GM12865 (cell line): ENCODE data around the gene CYB5RL.

Experiments used
- DNase-seq: peaks from one replicate; pipeline ENCODE4 v3.0.0; 2010; ENCODE audit warnings: low read depth
- H3K4me3 ChIP-seq: 2 replicates; pipeline ENCODE4 v1.5.1; 2011; ENCODE audit warnings: mild to moderate bottlenecking, low read depth, low read length, control low read depth
- CTCF ChIP-seq: IDR thresholded peaks from 2 replicates; pipeline ENCODE4 v1.5.1; 2011; ENCODE audit warnings: low read length, control low read depth, low read depth, inconsistent platforms; ENCODE audit not compliant: insufficient read depth; ENCODE audit errors: missing control alignments

CYB5RL gene

GRCh38 chr1:54160351-54160750 lies 39.5 kb downstream of the CYB5RL start:
- TF ChIP-seq CTCF: no peak
- no peak overlapping the region for H3K4me3 ChIP-seq
- DNase-seq: no peak

- DNase-seq: no peak
- no peak for TF ChIP-seq CTCF
These were observed 40.0 kb downstream of the CYB5RL start for GRCh38 chr1:54159733-54160316.

GRCh38 chr1:54158071-54158470 lies 41.8 kb downstream of the CYB5RL start:
- no peak overlapping the region for H3K4me3 ChIP-seq
- no peak for TF ChIP-seq CTCF
- no peak for DNase-seq

More at GRCh38 chr1:54159733-54160316, 40.0 kb downstream of the CYB5RL start:
- no peak overlapping the region for H3K4me3 ChIP-seq

GRCh38 chr1:54157401-54157800 lies 42.4 kb downstream of the CYB5RL start:
- no peak overlapping the region for H3K4me3 ChIP-seq
- no peak for TF ChIP-seq CTCF
- no peak for DNase-seq

- no peak for DNase-seq
- TF ChIP-seq CTCF: no peak
These were observed 42.8 kb downstream of the CYB5RL start for GRCh38 chr1:54156986-54157385.

GRCh38 chr1:54156201-54156600 lies 43.6 kb downstream of the CYB5RL start:
- TF ChIP-seq CTCF: no peak
- H3K4me3 ChIP-seq: no peak overlapping the region
- DNase-seq: no peak

More at GRCh38 chr1:54156986-54157385, 42.8 kb downstream of the CYB5RL start:
- no peak overlapping the region for H3K4me3 ChIP-seq
